ENCODE results near the gene ANKRD36C.

DNA sequence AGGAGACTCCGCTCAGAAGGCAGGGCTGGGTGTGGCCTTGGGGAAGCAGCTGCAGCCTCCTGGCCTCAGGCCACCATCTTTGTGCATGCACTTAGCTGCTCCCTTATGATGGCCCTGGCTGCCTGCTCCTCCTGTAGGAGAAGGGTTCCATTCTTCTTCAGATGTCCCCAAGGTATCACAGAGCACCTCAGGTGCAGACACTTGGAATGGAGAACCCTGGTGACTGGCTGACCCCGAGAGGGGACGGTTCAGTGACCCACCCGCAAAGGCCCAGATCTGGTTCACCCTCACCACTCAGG lies 33.5 kb upstream of the ANKRD36C start:
- no peak for TF ChIP-seq POLR2A (IDR thresholded peaks at IDR 0.05; ENCODE audit: low read depth, low read length)
- TF ChIP-seq TAF1 (IDR thresholded peaks at IDR 0.05; ENCODE audit: low read depth, low read length) = no peak
